GM12874 (cell line): ENCODE data around the gene ATP4B.

Experiments
- CTCF ChIP-seq: IDR thresholded peaks from 2 replicates; pipeline ENCODE4 v1.5.1; 2011; ENCODE audit warnings: low read depth, mild to moderate bottlenecking, control low read depth, low read length, moderate library complexity; ENCODE audit not compliant: insufficient read depth

Gene ATP4B

GRCh38 chr13:113650731-113651148, 7.3 kb downstream of the ATP4B start:
- no peak for TF ChIP-seq CTCF

- no peak for TF ChIP-seq CTCF
Observed at GRCh38 chr13:113650275-113650674, 7.7 kb downstream of the ATP4B start.

- no peak for TF ChIP-seq CTCF
Observed at GRCh38 chr13:113649212-113649611, 8.8 kb downstream of the ATP4B start.

GRCh38 chr13:113648216-113648610, 9.8 kb downstream of the ATP4B start:
- no peak for TF ChIP-seq CTCF

GRCh38 chr13:113647351-113648215, 10.4 kb downstream of the ATP4B start:
- no peak for TF ChIP-seq CTCF

GRCh38 chr13:113646921-113647340, 11.1 kb downstream of the ATP4B start:
- no peak for TF ChIP-seq CTCF

- TF ChIP-seq CTCF = no peak
Observed at GRCh38 chr13:113646376-113646775, 11.6 kb downstream of the ATP4B start.
